NK-92 (cell line): ENCODE measurements around the gene ASL.
A peak's percentile ranks its signal among the peaks of the same experiment; 100 is the strongest.
"Not testable (repeated sequence)": the region's sequence is repeated elsewhere in the genome, so short reads cannot be mapped to it uniquely, and the experiment has no call there.

Experiments
- DNase-seq: peaks from one replicate; lab custom pipeline; 2025; ENCODE audit not compliant: unreplicated experiment; lab: John Stamatoyannopoulos, UW

Gene ASL

GRCh38 chr7:66072208-66072607, 3.4 kb upstream of the ASL start:
- not testable (repeated sequence) for DNase-seq

GRCh38 chr7:66076462-66077329, 1.1 kb downstream of the ASL start:
- DNase-seq: no peak

GRCh38 chr7:66078067-66078466, 2.4 kb downstream of the ASL start:
- DNase-seq: no peak

- DNase-seq: no peak
These were observed 6.5 kb downstream of the ASL start for GRCh38 chr7:66082083-66082482.

GRCh38 chr7:66082886-66083415, 7.3 kb downstream of the ASL start:
- DNase-seq: no peak

GRCh38 chr7:66083677-66084076, 8.1 kb downstream of the ASL start:
- no peak for DNase-seq

- DNase-seq: no peak
These were observed 13.5 kb downstream of the ASL start for GRCh38 chr7:66088861-66089838.

GRCh38 chr7:66092654-66093053, 17.0 kb downstream of the ASL start:
- DNase-seq: no peak

GRCh38 chr7:66095010-66095409, 19.4 kb downstream of the ASL start:
- DNase-seq: no peak

- no peak for DNase-seq
These were observed 23.6 kb downstream of the ASL start for GRCh38 chr7:66099232-66099550.

GRCh38 chr7:66099551-66100407, 24.2 kb downstream of the ASL start:
- no peak for DNase-seq

GRCh38 chr7:66100408-66101050, 24.9 kb downstream of the ASL start:
- DNase-seq: no peak

GRCh38 chr7:66102168-66102567, 26.5 kb downstream of the ASL start:
- not testable (repeated sequence) for DNase-seq

- DNase-seq: not testable (repeated sequence)
These were observed 28.4 kb downstream of the ASL start for GRCh38 chr7:66103994-66104393.

GRCh38 chr7:66105263-66105748, 29.7 kb downstream of the ASL start:
- no peak for DNase-seq

GRCh38 chr7:66108410-66108809, 32.8 kb downstream of the ASL start:
- not testable (repeated sequence) for DNase-seq

GRCh38 chr7:66110856-66111255, 35.2 kb downstream of the ASL start:
- no peak for DNase-seq

GRCh38 chr7:66114743-66115649, 39.4 kb downstream of the ASL start, which contains the start of gene CRCP:
CRCP (plus strand) TSS chr7:66114847; CDS start chr7:66114963, 116 bp downstream.
- peak; percentile 33 for DNase-seq
